CD4-positive, alpha-beta T cell treated with Interleukin-12 subunit alpha and Interleukin-12 subunit beta, for 1 hour (primary cell): Measurements from ENCODE around the gene CLEC1A.
"Not testable (repeated sequence)": the region's sequence is repeated elsewhere in the genome, so short reads cannot be mapped to it uniquely, and the experiment has no call there.

ENCODE experiments used
- DNase-seq: peaks from one replicate; pipeline ENCODE4 v3.0.0-alpha.2; 2020

Gene CLEC1A

GRCh38 chr12:10042167-10042566 lies 56.6 kb downstream of the CLEC1A start:
- no peak for DNase-seq

- no peak for DNase-seq
Measured at GRCh38 chr12:10033783-10034545, 64.8 kb downstream of the CLEC1A start.

GRCh38 chr12:10031771-10032175 lies 67.0 kb downstream of the CLEC1A start:
- no peak for DNase-seq

GRCh38 chr12:10031321-10031720 lies 67.5 kb downstream of the CLEC1A start:
- DNase-seq = no peak

- no peak for DNase-seq
Measured at GRCh38 chr12:10030446-10030845, 68.3 kb downstream of the CLEC1A start, which contains the start of gene CLEC9A. Gene CLEC9A, plus strand, starts transcription at chr12:10030682. Its CDS starts 22,006 bp downstream, at chr12:10052688.

- no peak for DNase-seq
Measured at GRCh38 chr12:10027721-10028120, 71.1 kb downstream of the CLEC1A start.

- no peak for DNase-seq
Measured at GRCh38 chr12:10027311-10027710, 71.5 kb downstream of the CLEC1A start.

- not testable (repeated sequence) for DNase-seq
Measured at GRCh38 chr12:10026666-10027065, 72.1 kb downstream of the CLEC1A start.

- no peak for DNase-seq
Measured at GRCh38 chr12:10025236-10025635, 73.5 kb downstream of the CLEC1A start.

GRCh38 chr12:10021342-10021741 lies 77.4 kb downstream of the CLEC1A start:
- no peak for DNase-seq
